Neural crest cell (in vitro differentiated cells): ENCODE measurements around the gene ITGAX. TPM values are rescaled to one million over a fixed set of nuclear protein-coding genes. Genes with fewer than 3 reads are reported as not detected.

Experiments used
- DNase-seq: peaks from one replicate; pipeline ENCODE4 v3.0.0; 2021; ENCODE audit warnings: low read depth, mixed read lengths, low spot score
- H3K27ac Mint-ChIP-seq: one replicate; pipeline ENCODE4 v1.8.0; 2021; ENCODE audit warnings: mild to moderate bottlenecking, mixed read lengths; ENCODE audit not compliant: unreplicated experiment
- H3K27me3 Mint-ChIP-seq: 2 replicates; pipeline ENCODE4 v1.8.0; 2021; ENCODE audit warnings: low read depth, mild to moderate bottlenecking, mixed read lengths
- H3K36me3 Mint-ChIP-seq: 2 replicates; pipeline ENCODE4 v1.8.0; 2021; ENCODE audit warnings: low read depth, mild to moderate bottlenecking, mixed read lengths
- H3K4me1 Mint-ChIP-seq: 2 replicates; pipeline ENCODE4 v1.8.0; 2021; ENCODE audit warnings: mixed read lengths
- H3K4me3 Mint-ChIP-seq: one replicate; pipeline ENCODE4 v1.8.0; 2021; ENCODE audit warnings: mild to moderate bottlenecking, mixed read lengths
- H3K9me3 Mint-ChIP-seq: 2 replicates; pipeline ENCODE4 v1.8.0; 2021; ENCODE audit warnings: mixed read lengths
- total RNA-seq: library from RNA; stranded (reverse); gene quantifications from 2 replicates; pipeline ENCODE4 v1.2.1, GENCODE V29; 2021
- TF ChIP-seq, protein P1 (sequence below): fragments of 200-600 bp; sonication (generic); conservative IDR thresholded peaks from 2 replicates; pipeline ENCODE4 v1.5.0; 2021; ENCODE audit warnings: antibody characterized with exemption, mild to moderate bottlenecking

ITGAX gene
- total RNA-seq, 1 donor from 2014 or later = not detected

- H3K36me3 Mint-ChIP-seq = no peaks in the 10 kb centered on the region
- peaks cover 4% of the 10 kb centered on the region for H3K9me3 Mint-ChIP-seq
- no peaks in the 10 kb centered on the region for H3K4me1 Mint-ChIP-seq
- no peak overlapping the region for H3K27ac Mint-ChIP-seq
- no peaks in the 10 kb centered on the region for H3K27me3 Mint-ChIP-seq
- no peak overlapping the region for H3K4me3 Mint-ChIP-seq
- TF ChIP-seq, protein P1, sequence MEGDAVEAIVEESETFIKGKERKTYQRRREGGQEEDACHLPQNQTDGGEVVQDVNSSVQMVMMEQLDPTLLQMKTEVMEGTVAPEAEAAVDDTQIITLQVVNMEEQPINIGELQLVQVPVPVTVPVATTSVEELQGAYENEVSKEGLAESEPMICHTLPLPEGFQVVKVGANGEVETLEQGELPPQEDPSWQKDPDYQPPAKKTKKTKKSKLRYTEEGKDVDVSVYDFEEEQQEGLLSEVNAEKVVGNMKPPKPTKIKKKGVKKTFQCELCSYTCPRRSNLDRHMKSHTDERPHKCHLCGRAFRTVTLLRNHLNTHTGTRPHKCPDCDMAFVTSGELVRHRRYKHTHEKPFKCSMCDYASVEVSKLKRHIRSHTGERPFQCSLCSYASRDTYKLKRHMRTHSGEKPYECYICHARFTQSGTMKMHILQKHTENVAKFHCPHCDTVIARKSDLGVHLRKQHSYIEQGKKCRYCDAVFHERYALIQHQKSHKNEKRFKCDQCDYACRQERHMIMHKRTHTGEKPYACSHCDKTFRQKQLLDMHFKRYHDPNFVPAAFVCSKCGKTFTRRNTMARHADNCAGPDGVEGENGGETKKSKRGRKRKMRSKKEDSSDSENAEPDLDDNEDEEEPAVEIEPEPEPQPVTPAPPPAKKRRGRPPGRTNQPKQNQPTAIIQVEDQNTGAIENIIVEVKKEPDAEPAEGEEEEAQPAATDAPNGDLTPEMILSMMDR = no peak
- no peak for DNase-seq
These were observed 46.5 kb downstream of the ITGAX start for GRCh38 chr16:31401436-31401835.

DNA sequence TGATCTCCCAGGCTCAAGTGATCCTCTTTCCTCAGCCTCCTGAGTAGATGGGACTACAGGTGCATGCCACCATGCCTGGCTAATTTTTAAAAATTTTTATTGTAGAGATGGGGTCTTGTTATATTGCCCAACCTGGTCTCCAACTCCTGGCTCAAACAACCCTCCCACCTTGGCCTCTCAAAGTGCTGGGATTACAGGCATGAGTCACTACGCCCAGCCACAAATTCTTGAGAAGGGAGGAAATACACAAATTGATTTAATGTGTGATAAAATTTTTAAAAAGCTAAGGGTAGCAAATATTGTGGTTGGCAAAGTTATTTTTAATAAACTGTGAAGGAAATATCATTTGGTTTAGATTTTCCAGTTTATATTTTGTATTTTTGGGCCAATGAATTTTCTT is 47.7 kb downstream of the ITGAX start:
- DNase-seq = no peak
- Mint-ChIP-seq H3K36me3 (no peaks in the 10 kb centered on the region), H3K4me3 (no peak overlapping the region), H3K27me3 (peaks cover 6% of the 10 kb centered on the region), H3K9me3 (peaks cover 4% of the 10 kb centered on the region), H3K4me1 (no peaks in the 10 kb centered on the region), H3K27ac (no peak overlapping the region)
- TF ChIP-seq, protein P1 = no peak

DNA sequence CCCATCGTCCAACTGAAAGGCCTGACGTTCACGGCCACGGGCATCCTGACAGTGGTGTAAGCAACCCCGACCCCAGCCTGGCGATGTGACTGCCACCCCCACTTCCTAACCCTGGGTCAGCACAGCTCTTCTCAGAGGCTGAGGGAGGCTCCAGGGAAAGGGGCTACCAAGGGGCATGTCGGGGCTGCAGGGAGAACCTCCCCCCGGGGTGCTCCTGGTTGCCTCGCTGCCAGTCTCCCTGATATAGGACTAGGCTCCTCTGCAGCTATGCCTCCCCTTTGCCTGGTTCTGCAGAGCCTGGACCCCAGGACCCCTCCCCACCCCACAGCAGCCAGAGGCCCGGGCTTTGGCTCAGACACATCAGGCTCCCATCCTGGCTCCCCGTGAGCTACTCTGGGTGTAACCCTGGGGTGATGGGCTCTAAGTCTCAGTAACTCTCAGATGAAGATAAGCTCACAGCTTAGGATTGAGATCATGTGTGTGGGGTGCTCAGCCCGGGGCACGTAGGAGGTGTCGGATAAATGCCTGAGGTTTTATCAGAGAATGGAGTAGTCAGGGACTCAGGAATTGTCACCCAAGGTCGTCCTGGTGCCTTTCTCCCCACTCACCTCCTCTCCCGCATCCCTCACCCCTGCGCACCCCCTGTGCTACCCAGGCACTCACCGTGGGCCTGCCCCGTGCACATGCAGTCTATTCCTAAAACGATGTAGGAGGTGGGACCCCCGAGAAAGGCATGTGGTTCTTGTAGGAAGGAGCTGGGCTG is 48.8 kb downstream of the ITGAX start:
- H3K4me1 Mint-ChIP-seq = no peaks in the 10 kb centered on the region
- H3K36me3 Mint-ChIP-seq = no peaks in the 10 kb centered on the region
- DNase-seq = no peak
- H3K4me3 Mint-ChIP-seq = no peak overlapping the region
- H3K27me3 Mint-ChIP-seq = peaks cover 10% of the 10 kb centered on the region
- H3K9me3 Mint-ChIP-seq = peaks cover 4% of the 10 kb centered on the region
- H3K27ac Mint-ChIP-seq = no peak overlapping the region
- TF ChIP-seq, protein P1 = no peak

DNA sequence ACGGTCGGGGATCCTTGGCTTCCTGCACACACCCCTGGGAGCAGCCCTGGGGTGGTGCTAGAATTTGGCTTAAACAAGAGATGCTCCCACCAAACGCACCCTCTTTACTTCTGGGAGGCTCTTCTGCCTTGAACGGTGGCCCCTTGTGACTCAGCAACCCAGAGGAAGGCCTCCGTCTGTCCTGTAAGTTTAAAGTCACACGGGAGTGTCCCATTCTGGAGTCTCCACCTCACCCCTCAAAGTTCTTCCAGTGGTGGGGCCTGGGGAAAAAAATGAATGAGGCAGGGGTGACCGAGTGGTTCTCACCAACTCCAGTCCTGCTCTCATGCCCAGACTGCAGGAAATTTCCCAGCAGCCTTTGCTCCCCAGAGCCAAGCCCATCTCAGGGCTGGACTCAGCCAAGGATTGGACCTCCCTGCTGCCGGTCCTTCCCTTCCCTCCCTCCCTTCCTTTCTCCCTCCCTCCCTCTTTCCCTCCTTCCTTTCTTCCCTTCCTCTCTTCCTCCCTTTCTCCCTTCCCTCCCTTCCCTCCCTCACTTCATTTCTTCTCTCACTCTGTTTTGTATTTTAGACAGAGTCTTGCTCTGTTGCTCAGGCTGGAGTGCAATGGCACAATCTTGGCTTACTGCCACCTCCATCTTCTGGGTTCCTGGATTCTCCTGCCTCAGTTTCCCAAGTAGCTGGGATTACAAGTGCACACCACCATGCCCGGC is 49.5 kb downstream of the ITGAX start:
- Mint-ChIP-seq H3K27ac (no peak overlapping the region), H3K4me1 (no peaks in the 10 kb centered on the region), H3K4me3 (no peak overlapping the region), H3K27me3 (peaks cover 13% of the 10 kb centered on the region), H3K36me3 (no peaks in the 10 kb centered on the region), H3K9me3 (peaks cover 4% of the 10 kb centered on the region)
- DNase-seq = no peak
- TF ChIP-seq, protein P1 = no peak

DNA sequence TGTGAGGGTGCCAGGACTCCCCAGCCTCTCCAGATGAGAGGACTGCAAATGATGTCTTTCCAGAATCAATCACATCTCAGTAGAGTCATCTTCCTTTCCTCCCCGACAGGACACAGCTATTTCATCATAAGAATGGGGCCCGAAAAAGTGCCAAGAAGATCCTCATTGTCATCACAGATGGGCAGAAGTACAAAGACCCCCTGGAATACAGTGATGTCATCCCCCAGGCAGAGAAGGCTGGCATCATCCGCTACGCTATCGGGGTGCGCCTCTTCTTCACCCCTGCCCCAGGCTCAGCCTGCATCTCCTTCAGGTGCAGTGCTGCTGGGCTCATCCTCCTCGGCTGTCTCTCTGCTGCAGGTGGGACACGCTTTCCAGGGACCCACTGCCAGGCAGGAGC is 52.4 kb downstream of the ITGAX start:
- Mint-ChIP-seq H3K9me3 (no peaks in the 10 kb centered on the region), H3K4me1 (no peaks in the 10 kb centered on the region), H3K4me3 (no peak overlapping the region), H3K27me3 (peaks cover 17% of the 10 kb centered on the region), H3K27ac (no peak overlapping the region), H3K36me3 (no peaks in the 10 kb centered on the region)
- TF ChIP-seq, protein P1 = no peak
- no peak for DNase-seq
